Activated effector memory CD4-positive, alpha-beta T cell treated with Interleukin-2 at 50 U/mL for 16 hours (primary cell): ENCODE measurements around the gene HIVEP2.

ENCODE experiments used
- DNase-seq: peaks from one replicate; pipeline ENCODE4 v3.0.0-alpha.2; 2020

The HIVEP2 gene

GRCh38 chr6:142886431-142887170, 58.4 kb downstream of the HIVEP2 start:
- DNase-seq: no peak

GRCh38 chr6:142885182-142885867, 59.7 kb downstream of the HIVEP2 start:
- peak; percentile 15 for DNase-seq

- no peak for DNase-seq
Observed at GRCh38 chr6:142884214-142885035, 60.6 kb downstream of the HIVEP2 start.

GRCh38 chr6:142883011-142883410, 62.0 kb downstream of the HIVEP2 start:
- DNase-seq: no peak

- DNase-seq: no peak
Observed at GRCh38 chr6:142881761-142882160, 63.2 kb downstream of the HIVEP2 start.

- DNase-seq: no peak
Observed at GRCh38 chr6:142881290-142881689, 63.7 kb downstream of the HIVEP2 start.

- no peak for DNase-seq
Observed at GRCh38 chr6:142880201-142880600, 64.8 kb downstream of the HIVEP2 start.

GRCh38 chr6:142879527-142879926, 65.4 kb downstream of the HIVEP2 start:
- DNase-seq: no peak

- DNase-seq: no peak
Observed at GRCh38 chr6:142879076-142879475, 65.9 kb downstream of the HIVEP2 start.

- no peak for DNase-seq
Observed at GRCh38 chr6:142878407-142878806, 66.6 kb downstream of the HIVEP2 start.

GRCh38 chr6:142874676-142875075, 70.3 kb downstream of the HIVEP2 start:
- DNase-seq: no peak

GRCh38 chr6:142872376-142872775, 72.6 kb downstream of the HIVEP2 start:
- no peak for DNase-seq

- DNase-seq: no peak
Observed at GRCh38 chr6:142871910-142872331, 73.1 kb downstream of the HIVEP2 start.

- DNase-seq: no peak
Observed at GRCh38 chr6:142870787-142871415, 74.1 kb downstream of the HIVEP2 start.

GRCh38 chr6:142868917-142869316, 76.1 kb downstream of the HIVEP2 start:
- DNase-seq: no peak

- DNase-seq: no peak
Observed at GRCh38 chr6:142867988-142868812, 76.8 kb downstream of the HIVEP2 start.

- no peak for DNase-seq
Observed at GRCh38 chr6:142867355-142867801, 77.6 kb downstream of the HIVEP2 start.

GRCh38 chr6:142863981-142864380, 81.0 kb downstream of the HIVEP2 start:
- DNase-seq: no peak

- DNase-seq: no peak
Observed at GRCh38 chr6:142861711-142862110, 83.3 kb downstream of the HIVEP2 start.

GRCh38 chr6:142860498-142860897, 84.5 kb downstream of the HIVEP2 start:
- no peak for DNase-seq

- DNase-seq: no peak
Observed at GRCh38 chr6:142857796-142858555, 87.0 kb downstream of the HIVEP2 start.
